IPS-18a (cell line): ENCODE results near the gene MGMT.

ENCODE experiments used
- H3K27ac ChIP-seq: one replicate; pipeline ENCODE4 v1.5.1; 2013; ENCODE audit warnings: low read length
- H3K27me3 ChIP-seq: one replicate; pipeline ENCODE4 v1.6.1; 2013; ENCODE audit warnings: mild to moderate bottlenecking, low read length; ENCODE audit not compliant: control insufficient read depth, insufficient read depth
- H3K36me3 ChIP-seq: one replicate; pipeline ENCODE4 v1.6.1; 2013; ENCODE audit warnings: low read depth, low read length; ENCODE audit not compliant: control insufficient read depth
- H3K4me1 ChIP-seq: one replicate; pipeline ENCODE4 v1.6.1; 2013; ENCODE audit warnings: low read depth, low read length; ENCODE audit not compliant: control insufficient read depth
- H3K4me3 ChIP-seq: one replicate; pipeline ENCODE4 v1.5.1; 2013; ENCODE audit warnings: low read length
- H3K9ac ChIP-seq: one replicate; pipeline ENCODE4 v1.6.1; 2013; ENCODE audit warnings: mild to moderate bottlenecking, low read length, moderate library complexity
- H3K9me3 ChIP-seq: one replicate; pipeline ENCODE4 v1.6.1; 2013; ENCODE audit warnings: low read depth, low read length; ENCODE audit not compliant: control insufficient read depth

The MGMT gene

DNA sequence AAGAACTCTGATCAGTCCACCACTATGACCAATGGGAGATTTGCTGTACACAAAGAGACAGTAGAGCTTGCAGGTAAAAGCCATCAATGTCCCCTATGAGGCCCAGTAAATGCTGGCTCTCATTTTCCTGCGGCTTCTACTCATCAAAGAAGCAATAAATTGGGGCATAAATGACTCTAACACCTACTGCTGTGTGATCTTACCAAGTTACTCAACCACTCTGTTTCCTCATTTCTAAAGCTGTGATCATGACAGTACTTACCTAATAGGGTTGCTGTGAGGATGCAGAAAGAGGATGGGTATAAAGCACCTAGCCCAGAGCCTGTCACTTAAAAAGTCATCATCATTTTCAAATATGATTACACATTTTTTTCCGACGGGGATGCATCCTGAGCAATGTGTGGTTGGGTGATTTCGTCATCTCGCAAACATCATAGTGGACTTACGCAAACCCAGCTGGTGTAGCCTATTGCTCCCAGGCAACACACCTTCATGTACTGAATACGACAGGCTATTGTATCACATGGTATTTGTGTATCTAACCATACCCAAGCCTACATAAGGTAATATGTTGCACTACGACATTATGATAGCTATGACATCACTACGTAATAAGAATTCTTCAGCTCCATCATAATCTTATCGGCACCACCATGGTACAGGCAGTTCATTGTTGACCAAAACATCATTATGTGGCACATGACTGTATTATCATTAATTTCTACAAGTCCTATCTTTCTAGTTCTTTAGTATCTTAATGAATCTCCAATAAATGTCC, 7.1 kb upstream of the MGMT start:
- Histone ChIP-seq H3K27me3 (no peaks in the 10 kb centered on the region), H3K9me3 (no peaks in the 10 kb centered on the region), H3K4me3 (no peak overlapping the region), H3K27ac (no peak overlapping the region), H3K36me3 (no peaks in the 10 kb centered on the region), H3K4me1 (peaks cover 6% of the 10 kb centered on the region), H3K9ac (no peak overlapping the region)

DNA sequence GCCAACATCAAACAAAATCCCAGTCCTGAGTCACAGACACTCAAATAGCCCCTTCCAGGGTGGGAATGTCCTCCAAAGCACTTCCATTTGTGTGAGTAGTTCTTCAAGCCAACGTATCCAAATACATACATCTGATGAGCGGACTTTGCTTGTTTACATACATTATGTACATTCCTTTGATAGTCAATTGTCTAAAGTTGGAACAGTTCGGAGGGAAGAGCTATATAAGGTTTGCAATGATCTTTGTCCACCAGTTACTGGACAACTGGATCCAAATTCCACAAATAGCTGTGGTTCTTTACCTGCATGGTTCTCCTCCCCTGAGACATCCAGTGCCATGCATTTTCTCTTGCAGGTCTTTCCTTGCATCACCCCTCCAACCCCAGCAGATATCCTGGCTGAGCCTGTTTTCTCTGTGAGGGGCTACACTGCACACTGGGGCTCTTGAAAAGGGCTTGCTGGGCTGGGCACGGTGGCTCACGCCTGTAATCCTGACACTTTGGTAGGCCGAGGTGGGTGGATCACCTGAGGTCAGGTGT, 4.7 kb upstream of the MGMT start:
- no peak overlapping the region for H3K9ac ChIP-seq
- H3K4me3 ChIP-seq, result no peak overlapping the region
- H3K4me1 ChIP-seq, result peaks cover 6% of the 10 kb centered on the region
- peaks cover 7% of the 10 kb centered on the region for H3K27me3 ChIP-seq
- H3K27ac ChIP-seq, result no peak overlapping the region
- H3K9me3 ChIP-seq, result no peaks in the 10 kb centered on the region
- no peaks in the 10 kb centered on the region for H3K36me3 ChIP-seq

- Histone ChIP-seq H3K36me3 (no peaks in the 10 kb centered on the region), H3K27ac (no peak overlapping the region), H3K4me3 (no peak overlapping the region), H3K4me1 (peaks cover 6% of the 10 kb centered on the region), H3K9me3 (no peaks in the 10 kb centered on the region), H3K9ac (no peak overlapping the region), H3K27me3 (peaks cover 7% of the 10 kb centered on the region)
Observed at GRCh38 chr10:129464251-129464650, 2.8 kb upstream of the MGMT start.

DNA sequence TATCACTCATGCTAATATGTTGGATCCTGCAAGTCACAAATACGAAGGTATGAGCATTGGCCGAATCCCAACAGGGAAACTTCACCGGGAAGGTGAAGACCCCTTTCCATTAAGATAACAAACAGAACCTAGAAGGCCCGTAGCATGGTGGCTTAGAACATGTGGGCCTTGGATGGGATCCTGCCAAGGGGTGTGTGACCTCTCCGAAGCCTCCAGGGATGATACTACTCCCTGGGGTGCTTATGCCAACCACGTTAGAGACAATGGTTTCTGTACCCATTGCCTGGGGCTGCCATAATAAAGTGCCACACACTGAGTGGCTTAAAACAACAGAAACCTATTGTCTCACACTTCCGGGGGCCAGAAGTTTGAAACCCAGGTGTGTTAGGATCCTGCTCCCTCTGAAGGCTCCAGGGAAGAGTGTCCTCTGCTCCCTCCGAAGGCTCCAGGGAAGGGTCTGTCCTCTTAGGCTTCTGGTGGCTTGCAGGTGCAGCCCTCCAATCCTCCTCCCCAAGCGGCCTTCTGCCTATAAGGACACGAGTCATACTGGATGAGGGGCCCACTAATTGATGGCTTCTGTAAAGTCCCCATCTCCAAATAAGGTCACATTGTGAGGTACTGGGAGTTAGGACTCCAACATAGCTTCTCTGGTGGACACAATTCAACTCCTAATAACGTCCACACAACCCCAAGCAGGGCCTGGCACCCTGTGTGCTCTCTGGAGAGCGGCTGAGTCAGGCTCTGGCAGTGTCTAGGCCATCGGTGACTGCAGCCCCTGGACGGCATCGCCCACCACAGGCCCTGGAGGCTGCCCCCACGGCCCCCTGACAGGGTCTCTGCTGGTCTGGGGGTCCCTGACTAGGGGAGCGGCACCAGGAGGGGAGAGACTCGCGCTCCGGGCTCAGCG, 992 bp upstream of the MGMT start:
- Histone ChIP-seq H3K36me3 (no peaks in the 10 kb centered on the region), H3K27me3 (peaks cover 7% of the 10 kb centered on the region), H3K27ac (no peak overlapping the region), H3K9ac (no peak overlapping the region), H3K9me3 (no peaks in the 10 kb centered on the region), H3K4me3 (peak overlapping the region; percentile 21), H3K4me1 (peaks cover 6% of the 10 kb centered on the region)

- Histone ChIP-seq H3K27me3 (peaks cover 7% of the 10 kb centered on the region), H3K4me3 (peak overlapping the region; percentile 69), H3K9me3 (no peaks in the 10 kb centered on the region), H3K4me1 (peaks cover 6% of the 10 kb centered on the region), H3K27ac (no peak overlapping the region), H3K9ac (peak overlapping the region; percentile 55), H3K36me3 (no peaks in the 10 kb centered on the region)
Observed at GRCh38 chr10:129467359-129468064, 471 bp downstream of the MGMT start.

GRCh38 chr10:129468187-129468586, 1.1 kb downstream of the MGMT start:
- Histone ChIP-seq H3K27ac (no peak overlapping the region), H3K9ac (no peak overlapping the region), H3K36me3 (no peaks in the 10 kb centered on the region), H3K27me3 (peaks cover 7% of the 10 kb centered on the region), H3K4me3 (peak overlapping the region; percentile 69), H3K9me3 (no peaks in the 10 kb centered on the region), H3K4me1 (peaks cover 6% of the 10 kb centered on the region)

DNA sequence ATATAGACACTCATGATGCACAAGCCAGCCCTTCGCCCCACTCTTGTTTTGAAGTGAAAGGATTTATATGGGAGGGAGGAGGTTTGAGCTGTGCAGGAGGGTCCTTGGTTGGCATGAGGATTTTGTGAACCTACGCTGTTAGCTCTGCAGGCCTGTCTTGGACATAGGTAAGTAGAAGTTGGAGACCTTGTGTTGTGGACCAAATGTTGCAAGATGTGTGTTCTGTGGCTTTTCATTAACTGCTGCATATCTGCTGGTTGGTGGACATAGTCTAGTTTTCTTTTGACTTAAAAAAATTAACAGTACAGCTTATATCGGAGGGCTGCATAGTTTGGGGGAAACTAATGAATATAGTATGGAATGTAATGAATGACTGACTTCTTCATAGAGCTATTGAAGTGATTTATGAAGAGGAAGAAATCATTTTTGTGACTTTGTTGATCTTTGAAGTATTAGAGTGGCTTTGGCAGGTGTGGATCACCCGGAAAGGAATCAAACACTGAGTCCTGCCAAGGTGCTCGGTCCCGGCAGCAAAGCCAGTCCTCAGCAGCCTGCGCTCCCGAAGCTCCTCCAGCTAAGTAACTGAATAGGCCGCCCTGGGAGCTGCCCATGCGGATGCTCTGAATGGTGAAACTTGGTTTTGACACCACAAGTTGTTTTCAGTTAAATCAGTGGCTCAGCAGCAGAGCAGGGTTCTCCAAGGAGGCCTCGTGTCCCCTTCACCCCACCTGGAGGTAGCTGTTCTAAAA, 3.2 kb downstream of the MGMT start:
- no peak overlapping the region for H3K9ac ChIP-seq
- no peaks in the 10 kb centered on the region for H3K36me3 ChIP-seq
- no peak overlapping the region for H3K4me3 ChIP-seq
- H3K27ac ChIP-seq, result no peak overlapping the region
- peaks cover 7% of the 10 kb centered on the region for H3K27me3 ChIP-seq
- H3K9me3 ChIP-seq, result no peaks in the 10 kb centered on the region
- H3K4me1 ChIP-seq, result peaks cover 6% of the 10 kb centered on the region

DNA sequence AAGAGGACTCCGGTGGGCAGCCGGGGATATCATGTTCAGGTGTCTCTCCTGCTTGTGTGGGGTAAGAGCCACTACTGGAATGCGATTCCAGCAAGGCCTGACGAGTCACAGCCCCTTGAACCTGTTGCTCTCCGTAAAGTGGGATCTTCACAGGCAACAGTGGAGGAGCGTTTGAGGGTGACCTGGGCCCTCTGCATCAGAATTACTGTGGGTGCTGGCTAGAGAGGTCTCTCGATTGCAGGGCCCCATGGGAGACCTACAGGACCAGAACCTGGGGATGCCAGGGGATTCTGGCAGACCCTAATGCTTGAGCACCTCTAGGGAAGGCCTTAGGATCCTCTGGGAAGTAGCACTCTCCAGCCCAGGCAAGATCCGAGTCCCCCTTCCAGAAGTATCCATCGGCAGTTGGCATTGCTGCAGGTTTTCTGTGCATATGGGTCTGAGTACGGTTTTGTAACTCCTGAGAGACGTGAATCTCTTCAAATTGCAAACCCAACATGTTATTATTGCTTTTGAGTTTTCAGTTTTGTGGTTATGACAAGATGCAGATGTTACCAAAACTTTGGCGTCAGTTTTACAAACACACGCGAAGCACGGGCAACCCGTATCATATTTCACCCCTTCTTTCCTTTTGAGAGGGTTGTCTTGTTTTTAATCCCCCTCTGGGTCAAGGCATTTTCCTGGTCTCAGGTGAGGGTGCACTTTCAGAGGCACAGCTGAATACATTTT, 4.6 kb downstream of the MGMT start:
- no peak overlapping the region for H3K9ac ChIP-seq

GRCh38 chr10:129472696-129473555, 5.9 kb downstream of the MGMT start:
- Histone ChIP-seq H3K36me3 (no peaks in the 10 kb centered on the region), H3K4me3 (no peak overlapping the region), H3K9me3 (no peaks in the 10 kb centered on the region), H3K27ac (no peak overlapping the region), H3K27me3 (no peaks in the 10 kb centered on the region), H3K9ac (no peak overlapping the region), H3K4me1 (peaks cover under 1% of the 10 kb centered on the region)

More for the DNA sequence above, 4.6 kb downstream of the MGMT start:
- H3K36me3 ChIP-seq, result no peaks in the 10 kb centered on the region
- H3K4me1 ChIP-seq, result peaks cover 6% of the 10 kb centered on the region
- H3K9me3 ChIP-seq, result no peaks in the 10 kb centered on the region
- no peak overlapping the region for H3K4me3 ChIP-seq
- no peaks in the 10 kb centered on the region for H3K27me3 ChIP-seq
- H3K27ac ChIP-seq, result no peak overlapping the region

GRCh38 chr10:129474642-129475041, 7.6 kb downstream of the MGMT start:
- Histone ChIP-seq H3K27ac (no peak overlapping the region), H3K9me3 (no peaks in the 10 kb centered on the region), H3K9ac (no peak overlapping the region), H3K27me3 (no peaks in the 10 kb centered on the region), H3K36me3 (no peaks in the 10 kb centered on the region), H3K4me3 (no peak overlapping the region), H3K4me1 (no peaks in the 10 kb centered on the region)
